Measurements from ENCODE around the gene NTF4.
"Not testable (repeated sequence)": the region's sequence is repeated elsewhere in the genome, so short reads cannot be mapped to it uniquely, and the experiment has no call there.

Gene NTF4

GRCh38 chr19:49056902-49057596 lies 7.6 kb downstream of the NTF4 start:
- not testable (repeated sequence) for DNase-seq (ENCODE audit: low read depth)

- DNase-seq (ENCODE audit: low read depth): peak; percentile 8
Observed at GRCh38 chr19:49056101-49056901, 8.3 kb downstream of the NTF4 start.

GRCh38 chr19:49050376-49051033 lies 14.1 kb downstream of the NTF4 start:
- peak; percentile 36 for DNase-seq (ENCODE audit: low read depth)

- not testable (repeated sequence) for DNase-seq (ENCODE audit: low read depth)
Observed at GRCh38 chr19:49049834-49050233, 14.8 kb downstream of the NTF4 start.

GRCh38 chr19:49049011-49049410 lies 15.6 kb downstream of the NTF4 start, which contains the start of gene CGB8:
CGB8 (minus strand) TSS chr19:49049111; CDS start chr19:49048739, 372 bp downstream.
- not testable (repeated sequence) for DNase-seq (ENCODE audit: low read depth)

GRCh38 chr19:49043548-49043947 lies 21.1 kb downstream of the NTF4 start, which contains the start of gene CGB5:
CGB5 (plus strand) TSS chr19:49043848; CDS start chr19:49044210, 362 bp downstream.
- DNase-seq (ENCODE audit: low read depth): not testable (repeated sequence)

- not testable (repeated sequence) for DNase-seq (ENCODE audit: low read depth)
Observed at GRCh38 chr19:49042666-49043065, 22.0 kb downstream of the NTF4 start.

GRCh38 chr19:49042177-49042576 lies 22.4 kb downstream of the NTF4 start:
- DNase-seq (ENCODE audit: low read depth): no peak

- not testable (repeated sequence) for DNase-seq (ENCODE audit: low read depth)
Observed at GRCh38 chr19:49039736-49040135, 24.9 kb downstream of the NTF4 start.

GRCh38 chr19:49038557-49039276 lies 25.9 kb downstream of the NTF4 start:
- peak; percentile 65 for DNase-seq (ENCODE audit: low read depth)

- DNase-seq (ENCODE audit: low read depth): not testable (repeated sequence)
Observed at GRCh38 chr19:49038111-49038510, 26.5 kb downstream of the NTF4 start.

- not testable (repeated sequence) for DNase-seq (ENCODE audit: low read depth)
Observed at GRCh38 chr19:49036815-49037214, 27.8 kb downstream of the NTF4 start, which contains the start of gene CGB1. CGB1 (minus strand) TSS chr19:49036895; CDS start chr19:49036711, 184 bp downstream.

- not testable (repeated sequence) for DNase-seq (ENCODE audit: low read depth)
Observed at GRCh38 chr19:49031642-49032301, 32.8 kb downstream of the NTF4 start, which contains the start of gene CGB2. CGB2 (plus strand) TSS chr19:49031890; CDS start chr19:49032096, 206 bp downstream.

- not testable (repeated sequence) for DNase-seq (ENCODE audit: low read depth)
Observed at GRCh38 chr19:49030323-49030722, 34.3 kb downstream of the NTF4 start.

- DNase-seq (ENCODE audit: low read depth): not testable (repeated sequence)
Observed at GRCh38 chr19:49029749-49030148, 34.9 kb downstream of the NTF4 start.

- not testable (repeated sequence) for DNase-seq (ENCODE audit: low read depth)
Observed at GRCh38 chr19:49028686-49029085, 35.9 kb downstream of the NTF4 start.

GRCh38 chr19:49025599-49025998 lies 39.0 kb downstream of the NTF4 start:
- DNase-seq (ENCODE audit: low read depth): not testable (repeated sequence)

- not testable (repeated sequence) for DNase-seq (ENCODE audit: low read depth)
Observed at GRCh38 chr19:49025088-49025487, 39.5 kb downstream of the NTF4 start.

- DNase-seq (ENCODE audit: low read depth): not testable (repeated sequence)
Observed at GRCh38 chr19:49024233-49024632, 40.4 kb downstream of the NTF4 start, which contains the start of gene CGB3. CGB3 (minus strand) TSS chr19:49024333; CDS start chr19:49023971, 362 bp downstream.

GRCh38 chr19:49022116-49022515 lies 42.5 kb downstream of the NTF4 start:
- DNase-seq (ENCODE audit: low read depth): no peak
